H1 (cell line): Measurements from ENCODE around the gene DRC3. TPM values are rescaled to one million over a fixed set of nuclear protein-coding genes. Genes with fewer than 3 reads are reported as not detected.

Experiments used
- CTCF ChIA-PET: fragments of 300-600 bp; sonication (Branson Sonifier 250); formaldehyde crosslinking; loops from one replicate; lab custom pipeline; 2021; ENCODE audit not compliant: partially characterized antibody; lab: Charles Lee
- POLR2A ChIA-PET: fragments of 300-600 bp; sonication (Branson Sonifier 250); formaldehyde crosslinking; loops from one replicate; lab custom pipeline; 2021; ENCODE audit warnings: inconsistent platforms; ENCODE audit not compliant: partially characterized antibody; lab: Charles Lee
- DNase-seq, 2 experiments: peaks; one replicate each; pipeline versions ENCODE4 v3.0.0 to v3.0.0-alpha.2; 2010 to 2022; ENCODE audit warnings: low spot score in 2 of 2, low read depth in 1 of 2, mixed read lengths in 1 of 2
- FAIRE-seq: peaks from 2 replicates; lab custom pipeline; 2011; peaks lifted over from hg19 to GRCh38; lab: Jason Lieb, UNC
- H2AFZ ChIP-seq: 2 replicates; pipeline ENCODE4 v1.8.1; 2012; ENCODE audit warnings: low read length, inconsistent platforms
- H2AK5ac ChIP-seq: 2 replicates; pipeline ENCODE4 v1.6.1; 2013; ENCODE audit warnings: low read depth, low read length
- H2BK120ac ChIP-seq: replicated peaks from 2 replicates; pipeline ENCODE3; 2013; ENCODE audit warnings: low read depth, low read length, inconsistent platforms
- H2BK12ac ChIP-seq: 2 replicates; pipeline ENCODE4 v1.6.1; 2013; ENCODE audit warnings: low read depth, low read length
- H2BK15ac ChIP-seq: 2 replicates; pipeline ENCODE4 v1.6.1; 2013; ENCODE audit warnings: low read length
- H2BK20ac ChIP-seq: 2 replicates; pipeline ENCODE4 v1.6.1; 2013; ENCODE audit warnings: low read length
- H2BK5ac ChIP-seq: 2 replicates; pipeline ENCODE4 v1.6.1; 2013; ENCODE audit warnings: low read depth, low read length
- H3K14ac ChIP-seq: 2 replicates; pipeline ENCODE4 v1.6.1; 2013; ENCODE audit warnings: inconsistent platforms; ENCODE audit not compliant: insufficient read length
- H3K18ac ChIP-seq: 2 replicates; pipeline ENCODE4 v1.6.1; 2013; ENCODE audit warnings: low read length; ENCODE audit errors: extremely low read depth
- H3K23ac ChIP-seq: 2 replicates; pipeline ENCODE4 v1.6.1; 2013; ENCODE audit warnings: inconsistent platforms; ENCODE audit not compliant: insufficient read length
- H3K23me2 ChIP-seq: 2 replicates; pipeline ENCODE4 v1.6.1; 2013; ENCODE audit warnings: low read depth, low read length
- H3K27ac ChIP-seq: 2 replicates; pipeline ENCODE4 v1.6.1; 2011; ENCODE audit warnings: low read depth, low read length, inconsistent platforms
- H3K27me3 ChIP-seq, 4 experiments: replicated peaks in 1 of 4; 1 replicate in 1 of 4; 2 replicates in 3 of 4; pipeline versions ENCODE4 v1.6.1 to v1.8.1; 2011 to 2013; ENCODE audit warnings: low read length in 3 of 4, mild to moderate bottlenecking in 3 of 4, inconsistent platforms in 2 of 4, mixed read lengths in 2 of 4, moderate library complexity in 1 of 4; ENCODE audit not compliant: control insufficient read depth in 3 of 4, insufficient read depth in 3 of 4; ENCODE audit errors: extremely low read depth in 1 of 4
- H3K36me3 ChIP-seq, 4 experiments: 2 replicates each; pipeline versions ENCODE4 v1.6.1 to v1.8.1; 2011 to 2013; ENCODE audit warnings: mild to moderate bottlenecking in 4 of 4, low read length in 3 of 4, moderate library complexity in 2 of 4, control low read depth in 1 of 4, inconsistent platforms in 1 of 4; ENCODE audit not compliant: insufficient read depth in 4 of 4, control insufficient read depth in 2 of 4
- H3K4ac ChIP-seq: replicated peaks from 2 replicates; pipeline ENCODE3; 2013; ENCODE audit warnings: low read length, low read depth, mixed read lengths, inconsistent platforms; ENCODE audit not compliant: insufficient read length
- H3K4me1 ChIP-seq, 4 experiments: replicated peaks in 1 of 4; 1 replicate in 1 of 4; 2 replicates in 3 of 4; pipeline versions ENCODE4 v1.6.1 to v1.8.1; 2011 to 2013; ENCODE audit warnings: low read length in 3 of 4, inconsistent platforms in 2 of 4, mixed read lengths in 1 of 4; ENCODE audit not compliant: insufficient read depth in 4 of 4, control insufficient read depth in 3 of 4
- H3K4me2 ChIP-seq, 2 experiments: 2 replicates each; pipeline versions ENCODE4 v1.6.1 to v1.8.1; 2011 to 2013; ENCODE audit warnings: low read depth in 2 of 2, low read length in 2 of 2, control low read depth in 1 of 2, inconsistent platforms in 1 of 2, mild to moderate bottlenecking in 1 of 2; ENCODE audit not compliant: insufficient read depth in 1 of 2
- H3K4me3 ChIP-seq, 4 experiments: fragments of 200-600, 300-600 bp in 1 of 4; sonication (generic), shearing (Covaris generic), sonication (Bioruptor Twin) in 1 of 4; 2 replicates each; pipeline versions ENCODE4 v1.5.1 to v1.8.1; 2011 to 2016; ENCODE audit warnings: low read length in 4 of 4, low read depth in 3 of 4, control low read depth in 2 of 4, inconsistent platforms in 2 of 4, mild to moderate bottlenecking in 2 of 4, mixed read lengths in 1 of 4, moderate library complexity in 1 of 4; ENCODE audit not compliant: insufficient read depth in 2 of 4; ENCODE audit errors: extremely low read depth in 1 of 4
- H3K56ac ChIP-seq: replicated peaks from 2 replicates; pipeline ENCODE3; 2013; ENCODE audit warnings: low read depth, mild to moderate bottlenecking, mixed read lengths, low read length, inconsistent platforms; ENCODE audit not compliant: insufficient read length
- H3K79me1 ChIP-seq: 2 replicates; pipeline ENCODE4 v1.6.1; 2013; ENCODE audit warnings: low read depth, low read length, control low read depth
- H3K79me2 ChIP-seq, 2 experiments: 2 replicates each; pipeline versions ENCODE4 v1.6.1 to v1.8.1; 2012 to 2013; ENCODE audit warnings: low read length in 2 of 2, mild to moderate bottlenecking in 2 of 2, inconsistent platforms in 1 of 2; ENCODE audit not compliant: insufficient read depth in 2 of 2, control insufficient read depth in 1 of 2
- H3K9ac ChIP-seq, 4 experiments: replicated peaks in 1 of 4; 1 replicate in 1 of 4; 2 replicates in 3 of 4; pipeline versions ENCODE4 v1.6.1 to v1.8.1; 2011 to 2013; ENCODE audit warnings: low read depth in 3 of 4, low read length in 3 of 4, control low read depth in 2 of 4, mild to moderate bottlenecking in 2 of 4, moderate library complexity in 2 of 4, inconsistent platforms in 1 of 4; ENCODE audit errors: extremely low read depth in 1 of 4
- H3K9me3 ChIP-seq, 2 experiments: 2 replicates each; pipeline versions ENCODE4 v1.6.1 to v1.8.1; 2012 to 2013; ENCODE audit warnings: mild to moderate bottlenecking in 2 of 2, moderate library complexity in 2 of 2, control low read depth in 1 of 2, inconsistent platforms in 1 of 2, low read depth in 1 of 2, low read length in 1 of 2, mixed read lengths in 1 of 2; ENCODE audit not compliant: insufficient read depth in 2 of 2
- H4K20me1 ChIP-seq, 2 experiments: replicated peaks in 1 of 2; 2 replicates each; pipeline versions ENCODE3 to v1.8.1; 2011 to 2013; ENCODE audit warnings: inconsistent platforms in 2 of 2, low read length in 2 of 2, mild to moderate bottlenecking in 1 of 2; ENCODE audit not compliant: insufficient read depth in 2 of 2, control insufficient read depth in 1 of 2
- H4K5ac ChIP-seq: 2 replicates; pipeline ENCODE4 v1.6.1; 2013; ENCODE audit warnings: low read length, low read depth, mixed read lengths, inconsistent platforms; ENCODE audit not compliant: insufficient read length
- H4K8ac ChIP-seq: 2 replicates; pipeline ENCODE4 v1.8.0; 2013; ENCODE audit warnings: mild to moderate bottlenecking, moderate library complexity, low read length, inconsistent platforms; ENCODE audit not compliant: insufficient read depth; ENCODE audit errors: extremely low read depth
- H4K91ac ChIP-seq: replicated peaks from 2 replicates; pipeline ENCODE3; 2013; ENCODE audit warnings: low read length, mixed read lengths, inconsistent platforms; ENCODE audit not compliant: insufficient read length
- WGBS, 2 experiments: shearing (Covaris generic) in 1 of 2; methylation state at CpG; one replicate each; pipeline versions ENCODE4 v1.1.6 to v1.1.7; 2013 to 2015; ENCODE audit warnings: low lambda C conversion rate in 2 of 2, mixed read lengths in 2 of 2, inconsistent platforms in 1 of 2, low coverage in 1 of 2, missing lambda C conversion rate in 1 of 2; ENCODE audit not compliant: insufficient replicate concordance in 2 of 2, insufficient coverage in 1 of 2, insufficient read length in 1 of 2; ENCODE audit errors: extremely low coverage in 1 of 2, missing lambda C conversion rate in 1 of 2; 5-methylcytosine and 5-hydroxymethylcytosine counted together
- polyA plus RNA-seq, 7 experiments: library from polyadenylated mRNA; depleted of rRNA in 3 of 7; stranded (reverse) in 5 of 7; unstranded in 2 of 7; fragments of >200 nt in 5 of 7; fragments of 200-250 nt in 2 of 7; gene quantifications; 1 replicate in 5 of 7; 2 replicates in 1 of 7; 4 replicates in 1 of 7; pipeline versions ENCODE4 v1.2.1 to v1.2.3, GENCODE V29; 2011 to 2013; ENCODE audit warnings: missing spikeins in 2 of 7, mixed read lengths in 2 of 7
- total RNA-seq: library from RNA; stranded (reverse); fragmentation: NEBNext Ultra II Directional; extraction: Animal tissue kit (Norgen Biotek cat#: 25700); gene quantifications from 2 replicates; pipeline ENCODE4 v1.2.1, GENCODE V29; 2021

DRC3 gene
- total and polyA plus RNA-seq, 2 of the 8 experiments (the other 6 are each of a cell fraction or from before 2014, with no cell fraction given), result 0.59 TPM; not detected in 1

- H3K27me3 ChIP-seq, result peaks cover 0 to 6% (median 3%) of the 10 kb centered on the region in 4 experiments; a peak in 2 of 7 replicates
- H3K4me3 ChIP-seq, result peak overlapping the region; percentile 60 to 95 (median 86)
- WGBS, 2 experiments, result 3% methylated on average over 38 of the region's 81 CpGs; no CpG with 5 or more reads in 1 of the 2 experiments
- peak overlapping the region; percentile 30 for H4K5ac ChIP-seq
- H4K8ac ChIP-seq, result peak overlapping the region; percentile 62
- CTCF ChIA-PET, result interaction anchor here (1.0 kb wide), 1 partner anchor 229 kb away, joined by 3 read pairs; no protein-coding TSS in a partner anchor
- H3K56ac ChIP-seq, result no peak overlapping the region
- peak overlapping the region in 3 of 4 experiments; percentile 39 to 78 (median 53); a peak in 5 of 7 replicates for H3K9ac ChIP-seq
- H3K23me2 ChIP-seq, result peaks cover 7% of the 10 kb centered on the region
- no peak overlapping the region for H2BK5ac ChIP-seq
- POLR2A ChIA-PET, result interaction anchor here (1.6 kb wide), 1 partner anchor 16 kb away, joined by 7 read pairs; no protein-coding TSS in a partner anchor
- H3K14ac ChIP-seq, result no peak overlapping the region
- FAIRE-seq, result no peak
- no peak overlapping the region for H2BK20ac ChIP-seq
- no peak overlapping the region for H2BK120ac ChIP-seq
- H3K79me1 ChIP-seq, result peaks cover 3% of the 10 kb centered on the region; the same call in 1 of the 2 replicates
- H3K4me1 ChIP-seq, result peaks cover 0 to 4% (median 3%) of the 10 kb centered on the region in 4 experiments
- peaks cover 4 to 5% of the 10 kb centered on the region in 2 experiments for H4K20me1 ChIP-seq
- H2BK15ac ChIP-seq, result no peak overlapping the region
- no peak overlapping the region; the same call in 1 of the 2 replicates for H2AFZ ChIP-seq
- H3K79me2 ChIP-seq, result peaks cover 0 to 20% of the 10 kb centered on the region in 2 experiments; a peak in 1 of 4 replicates
- no peak overlapping the region for H3K23ac ChIP-seq
- no peaks in the 10 kb centered on the region for H3K36me3 ChIP-seq
- H2BK12ac ChIP-seq, result no peak overlapping the region
- H3K4ac ChIP-seq, result no peak overlapping the region
- H3K27ac ChIP-seq, result no peak overlapping the region
- H2AK5ac ChIP-seq, result no peak overlapping the region
- no peak overlapping the region for H4K91ac ChIP-seq
- no peak overlapping the region for H3K18ac ChIP-seq
- peak in 1 of 2 experiments; percentile 56 for DNase-seq
- H3K9me3 ChIP-seq, result no peaks in the 10 kb centered on the region
- peak overlapping the region; percentile 71 to 84 for H3K4me2 ChIP-seq
Observed at GRCh38 chr17:18039535-18040260, 67.0 kb downstream of the DRC3 start.
